Left ventricle myocardium inferior (tissue), 1 donor: ENCODE results near the gene FSD1. TPM values are rescaled to one million over a fixed set of nuclear protein-coding genes. Genes with fewer than 3 reads are reported as not detected.

Experiments
- DNase-seq: peaks from one replicate; pipeline ENCODE4 v3.0.0-alpha.2; 2020
- H3K27ac ChIP-seq: fragments of 200-600 bp; replicated peaks from 2 replicates; pipeline ENCODE4 v1.8.0; 2021
- H3K27me3 ChIP-seq: fragments of 200-600 bp; 2 replicates; pipeline ENCODE4 v1.8.0; 2021; ENCODE audit warnings: low read depth
- H3K36me3 ChIP-seq: fragments of 200-600 bp; 2 replicates; pipeline ENCODE4 v1.8.0; 2021
- H3K4me1 ChIP-seq: fragments of 200-600 bp; 2 replicates; pipeline ENCODE4 v1.8.0; 2021
- H3K4me3 ChIP-seq: fragments of 200-600 bp; 2 replicates; pipeline ENCODE4 v1.8.0; 2021; ENCODE audit warnings: mild to moderate bottlenecking, moderate library complexity
- H3K9me3 ChIP-seq: fragments of 200-600 bp; replicated peaks from 2 replicates; pipeline ENCODE4 v1.8.0; 2021
- CTCF ChIP-seq: fragments of 200-600 bp; IDR thresholded peaks from 2 replicates; pipeline ENCODE4 v1.8.0; 2021; ENCODE audit warnings: antibody characterized with exemption, mild to moderate bottlenecking, borderline replicate concordance
- intact Hi-C: fragments of 100-400 bp; cut with micrococcal nuclease; formaldehyde crosslinking; loops from one replicate; pipeline ENCODE4 v1.11.0; 2022
- total RNA-seq: library from RNA; stranded (reverse); fragmentation: NEBNext Ultra II Directional; extraction: Animal tissue kit (Norgen Biotek cat#: 25700); gene quantifications from one replicate; pipeline ENCODE4 v1.2.1, GENCODE V29; 2021
- donor health status: DM: no; HTN: yes; CAD: no; lungs with severe emphysema.

Gene FSD1
- total RNA-seq, 1 donor from 2014 or later: not detected

DNA sequence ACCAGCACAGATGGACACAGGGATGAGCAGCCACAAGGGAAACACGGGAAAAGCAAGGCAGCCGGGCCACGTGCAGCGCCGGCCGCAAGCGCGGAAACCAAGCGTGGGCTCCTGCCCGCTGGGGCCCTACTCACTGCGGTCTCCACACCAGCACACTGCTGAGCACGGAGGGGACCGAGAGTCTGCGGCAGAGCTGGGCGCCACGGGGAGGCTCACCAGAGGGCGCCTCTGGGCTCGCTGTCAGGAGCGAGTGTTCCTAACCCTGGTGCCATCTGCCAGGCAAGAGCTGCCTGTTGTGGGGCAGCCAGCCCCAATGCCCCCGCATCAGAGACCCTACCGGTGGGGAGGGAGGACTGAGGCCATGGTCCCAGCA, 65.5 kb downstream of the FSD1 start:
- Histone ChIP-seq H3K4me1 (peaks cover 84% of the 10 kb centered on the region), H3K27me3 (no peaks in the 10 kb centered on the region), H3K9me3 (no peaks in the 10 kb centered on the region), H3K36me3 (peaks cover 22% of the 10 kb centered on the region), H3K27ac (peak overlapping the region; percentile 85), H3K4me3 (peak overlapping the region; percentile 50)
- intact Hi-C loops: no loop called here
- peak; percentile 54 for TF ChIP-seq CTCF
- no peak for DNase-seq

GRCh38 chr19:4370418-4371041, 66.1 kb downstream of the FSD1 start:
- no peaks in the 10 kb centered on the region for H3K27me3 ChIP-seq
- no peak for DNase-seq
- H3K27ac ChIP-seq: peak overlapping the region; percentile 85
- intact Hi-C loops: no loop called here
- H3K9me3 ChIP-seq: no peaks in the 10 kb centered on the region
- no peak for TF ChIP-seq CTCF
- H3K4me3 ChIP-seq: peak overlapping the region; percentile 50
- H3K4me1 ChIP-seq: peaks cover 89% of the 10 kb centered on the region
- H3K36me3 ChIP-seq: peaks cover 15% of the 10 kb centered on the region

- H3K4me1 ChIP-seq: peaks cover 96% of the 10 kb centered on the region
- H3K27ac ChIP-seq: peak overlapping the region; percentile 94
- no peak for TF ChIP-seq CTCF
- H3K9me3 ChIP-seq: no peaks in the 10 kb centered on the region
- peaks cover 6% of the 10 kb centered on the region for H3K36me3 ChIP-seq
- H3K27me3 ChIP-seq: no peaks in the 10 kb centered on the region
- no peak overlapping the region for H3K4me3 ChIP-seq
- intact Hi-C loops: no loop called here
- DNase-seq: no peak
Observed at GRCh38 chr19:4371247-4372164, 67.1 kb downstream of the FSD1 start.

- H3K4me3 ChIP-seq: no peak overlapping the region
- intact Hi-C loops: no loop called here
- TF ChIP-seq CTCF: no peak
- peaks cover 100% of the 10 kb centered on the region for H3K4me1 ChIP-seq
- H3K27ac ChIP-seq: peak overlapping the region; percentile 94
- H3K36me3 ChIP-seq: peaks cover 4% of the 10 kb centered on the region
- H3K27me3 ChIP-seq: no peaks in the 10 kb centered on the region
- no peaks in the 10 kb centered on the region for H3K9me3 ChIP-seq
- no peak for DNase-seq
Observed at GRCh38 chr19:4372165-4373012, 68.0 kb downstream of the FSD1 start.

DNA sequence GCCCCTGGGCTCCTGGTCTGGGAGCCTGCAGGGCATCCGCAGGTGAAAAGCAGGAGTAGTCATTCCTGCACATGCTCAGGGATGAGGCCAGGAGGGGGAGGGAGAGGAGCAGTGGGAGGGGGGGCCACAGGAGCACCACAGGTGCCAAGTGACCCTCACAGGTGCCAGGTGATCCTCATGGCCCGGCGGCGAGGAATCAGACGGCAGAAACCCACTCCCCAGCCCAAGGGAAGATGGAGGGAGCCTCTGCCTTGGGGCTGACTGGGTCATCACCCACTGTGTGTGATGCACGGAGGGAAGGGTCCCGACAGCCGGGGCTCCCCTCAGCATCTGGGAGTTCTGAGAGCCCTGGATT, 68.6 kb downstream of the FSD1 start:
- intact Hi-C loops: no loop called here
- peaks cover 4% of the 10 kb centered on the region for H3K36me3 ChIP-seq
- peak overlapping the region; percentile 94 for H3K27ac ChIP-seq
- TF ChIP-seq CTCF: no peak
- DNase-seq: no peak
- no peaks in the 10 kb centered on the region for H3K27me3 ChIP-seq
- H3K4me1 ChIP-seq: peaks cover 100% of the 10 kb centered on the region
- H3K4me3 ChIP-seq: no peak overlapping the region
- H3K9me3 ChIP-seq: no peaks in the 10 kb centered on the region
